HG03571 (cell line): ENCODE results near the gene MCC.

Source experiments
- ATAC-seq: cut with Tn5 transposase; IDR thresholded peaks from one replicate; pipeline ENCODE4 v1.9.1; 2021; ENCODE audit not compliant: unreplicated experiment

Gene MCC

GRCh38 chr5:113063927-113064326 lies 424.3 kb downstream of the MCC start:
- ATAC-seq = no peak

- ATAC-seq = no peak
These were observed 425.3 kb downstream of the MCC start for GRCh38 chr5:113062869-113063508.

- no peak for ATAC-seq
These were observed 426.1 kb downstream of the MCC start for GRCh38 chr5:113061846-113062780.

GRCh38 chr5:113060408-113061025 lies 427.7 kb downstream of the MCC start:
- no peak for ATAC-seq

GRCh38 chr5:113059232-113060040 lies 428.8 kb downstream of the MCC start:
- no peak for ATAC-seq

- no peak for ATAC-seq
These were observed 429.5 kb downstream of the MCC start for GRCh38 chr5:113058706-113059226.

GRCh38 chr5:113058269-113058668 lies 430.0 kb downstream of the MCC start:
- ATAC-seq = no peak

GRCh38 chr5:113057557-113057984 lies 430.7 kb downstream of the MCC start:
- no peak for ATAC-seq

GRCh38 chr5:113056988-113057387 lies 431.3 kb downstream of the MCC start:
- no peak for ATAC-seq

- ATAC-seq = no peak
These were observed 433.4 kb downstream of the MCC start for GRCh38 chr5:113054899-113055298.

GRCh38 chr5:113053511-113053995 lies 434.7 kb downstream of the MCC start:
- no peak for ATAC-seq

- ATAC-seq = no peak
These were observed 436.0 kb downstream of the MCC start for GRCh38 chr5:113052041-113052795.

GRCh38 chr5:113050721-113051382 lies 437.4 kb downstream of the MCC start:
- no peak for ATAC-seq

- no peak for ATAC-seq
These were observed 439.3 kb downstream of the MCC start for GRCh38 chr5:113048931-113049330.

GRCh38 chr5:113047733-113048652 lies 440.3 kb downstream of the MCC start:
- ATAC-seq = peak; percentile 86

- no peak for ATAC-seq
These were observed 441.0 kb downstream of the MCC start for GRCh38 chr5:113047234-113047633.

- ATAC-seq = no peak
These were observed 443.3 kb downstream of the MCC start for GRCh38 chr5:113044776-113045465.

GRCh38 chr5:113043491-113043931 lies 444.7 kb downstream of the MCC start:
- no peak for ATAC-seq
